Left lung (tissue), 10 donors: ENCODE results near the gene TOPORS. TPM values are rescaled to one million over a fixed set of nuclear protein-coding genes. Genes with fewer than 3 reads are reported as not detected.
"Not testable (repeated sequence)": the region's sequence is repeated elsewhere in the genome, so short reads cannot be mapped to it uniquely, and the experiment has no call there.

Experiments
- ATAC-seq: fragments of 200-7000 bp; cut with Tn5 transposase; one replicate; pipeline ENCODE4 v1.9.1; 2020; ENCODE audit warnings: moderate library complexity
- DNase-seq, 4 donors: peaks; one replicate each; pipeline ENCODE4 v3.0.0-alpha.2; 2013 to 2020
- H3K27ac ChIP-seq, 2 donors: fragments of 200-600 bp; sonication (generic) in 1 of 2; one replicate each; pipeline versions ENCODE4 v1.5.0 to v1.8.0; 2020 to 2021
- H3K27me3 ChIP-seq, 2 donors: fragments of 200-600 bp; sonication (generic) in 1 of 2; one replicate each; pipeline versions ENCODE4 v1.5.0 to v1.8.0; 2020 to 2021
- H3K36me3 ChIP-seq, 2 donors: fragments of 200-600 bp; sonication (generic) in 1 of 2; one replicate each; pipeline versions ENCODE4 v1.5.0 to v1.8.0; 2020 to 2021
- H3K4me1 ChIP-seq, 2 donors: fragments of 200-600 bp; one replicate each; pipeline ENCODE4 v1.8.0; 2021
- H3K4me3 ChIP-seq, 2 donors: fragments of 200-600 bp; sonication (generic) in 1 of 2; one replicate each; pipeline versions ENCODE4 v1.5.0 to v1.8.0; 2020 to 2021; ENCODE audit warnings: mild to moderate bottlenecking in 1 of 2
- H3K9me3 ChIP-seq, 2 donors: fragments of 200-600 bp; sonication (generic) in 1 of 2; one replicate each; pipeline versions ENCODE4 v1.5.0 to v1.8.0; 2020 to 2021
- intact Hi-C, 2 donors: fragments of 100-400 bp; cut with DNase I; formaldehyde crosslinking; loops; one replicate each; pipeline versions ENCODE4 v1.11.2 to v1.14.2; 2022
- polyA plus RNA-seq, 6 donors: library from polyadenylated mRNA; unstranded; fragments of 120-200 nt; gene quantifications; one replicate each; pipeline ENCODE4 v1.2.1, GENCODE V29; 2013; ENCODE audit not compliant: insufficient read length in 6 of 6
- total RNA-seq, 2 donors: library from RNA; stranded (reverse); fragmentation: NEBNext Ultra II Directional; extraction: Animal tissue kit (Norgen Biotek cat#: 25700); gene quantifications; one replicate each; pipeline ENCODE4 v1.2.1, GENCODE V29; 2021
- TF ChIP-seq, protein P1 (sequence below), 2 donors: fragments of 200-600 bp; sonication (generic) in 1 of 2; IDR thresholded peaks; one replicate each; pipeline versions ENCODE4 v1.5.0 to v1.8.0; 2021; ENCODE audit warnings: antibody characterized with exemption in 2 of 2
- donor health status: DM: no; HTN: yes; CAD: no.
- donor health status: DM: no; HTN: no; CAD: no.

TOPORS gene
- total and polyA plus RNA-seq, 8 donors, result 13.2 to 32.5 (median 28.0) TPM

GRCh38 chr9:32554107-32554506 is 1.7 kb upstream of the TOPORS start:
- intact Hi-C loops, result no loop called here
- TF ChIP-seq, protein P1, sequence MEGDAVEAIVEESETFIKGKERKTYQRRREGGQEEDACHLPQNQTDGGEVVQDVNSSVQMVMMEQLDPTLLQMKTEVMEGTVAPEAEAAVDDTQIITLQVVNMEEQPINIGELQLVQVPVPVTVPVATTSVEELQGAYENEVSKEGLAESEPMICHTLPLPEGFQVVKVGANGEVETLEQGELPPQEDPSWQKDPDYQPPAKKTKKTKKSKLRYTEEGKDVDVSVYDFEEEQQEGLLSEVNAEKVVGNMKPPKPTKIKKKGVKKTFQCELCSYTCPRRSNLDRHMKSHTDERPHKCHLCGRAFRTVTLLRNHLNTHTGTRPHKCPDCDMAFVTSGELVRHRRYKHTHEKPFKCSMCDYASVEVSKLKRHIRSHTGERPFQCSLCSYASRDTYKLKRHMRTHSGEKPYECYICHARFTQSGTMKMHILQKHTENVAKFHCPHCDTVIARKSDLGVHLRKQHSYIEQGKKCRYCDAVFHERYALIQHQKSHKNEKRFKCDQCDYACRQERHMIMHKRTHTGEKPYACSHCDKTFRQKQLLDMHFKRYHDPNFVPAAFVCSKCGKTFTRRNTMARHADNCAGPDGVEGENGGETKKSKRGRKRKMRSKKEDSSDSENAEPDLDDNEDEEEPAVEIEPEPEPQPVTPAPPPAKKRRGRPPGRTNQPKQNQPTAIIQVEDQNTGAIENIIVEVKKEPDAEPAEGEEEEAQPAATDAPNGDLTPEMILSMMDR (IDR thresholded peaks at IDR 0.05), result no peak
- no peaks in the 10 kb centered on the region for H3K9me3 ChIP-seq
- H3K27me3 ChIP-seq, result no peaks in the 10 kb centered on the region
- peaks cover 0 to 35% of the 10 kb centered on the region in 2 donors for H3K4me1 ChIP-seq
- DNase-seq, result peak in 1 of 4 donors; percentile 36
- no peak for ATAC-seq
- H3K4me3 ChIP-seq, result no peak overlapping the region
- H3K36me3 ChIP-seq, result peaks cover 0 to under 1% of the 10 kb centered on the region in 2 donors
- H3K27ac ChIP-seq, result no peak overlapping the region

- TF ChIP-seq, protein P1 (IDR thresholded peaks at IDR 0.05), result no peak
- intact Hi-C loops, result no loop called here
- H3K36me3 ChIP-seq, result peaks cover 0 to 4% of the 10 kb centered on the region in 2 donors
- peak; percentile 16 for ATAC-seq
- DNase-seq, result peak in 3 of 4 donors; percentile 43 to 53 (median 46)
- H3K9me3 ChIP-seq, result no peaks in the 10 kb centered on the region
- H3K27me3 ChIP-seq, result no peaks in the 10 kb centered on the region
- H3K4me1 ChIP-seq, result peaks cover 0 to 35% of the 10 kb centered on the region in 2 donors
- H3K4me3 ChIP-seq, result peak overlapping the region; percentile 88 to 94
- peak overlapping the region; percentile 95 to 97 for H3K27ac ChIP-seq
These were observed 922 bp downstream of the TOPORS start for GRCh38 chr9:32551276-32552051.

DNA sequence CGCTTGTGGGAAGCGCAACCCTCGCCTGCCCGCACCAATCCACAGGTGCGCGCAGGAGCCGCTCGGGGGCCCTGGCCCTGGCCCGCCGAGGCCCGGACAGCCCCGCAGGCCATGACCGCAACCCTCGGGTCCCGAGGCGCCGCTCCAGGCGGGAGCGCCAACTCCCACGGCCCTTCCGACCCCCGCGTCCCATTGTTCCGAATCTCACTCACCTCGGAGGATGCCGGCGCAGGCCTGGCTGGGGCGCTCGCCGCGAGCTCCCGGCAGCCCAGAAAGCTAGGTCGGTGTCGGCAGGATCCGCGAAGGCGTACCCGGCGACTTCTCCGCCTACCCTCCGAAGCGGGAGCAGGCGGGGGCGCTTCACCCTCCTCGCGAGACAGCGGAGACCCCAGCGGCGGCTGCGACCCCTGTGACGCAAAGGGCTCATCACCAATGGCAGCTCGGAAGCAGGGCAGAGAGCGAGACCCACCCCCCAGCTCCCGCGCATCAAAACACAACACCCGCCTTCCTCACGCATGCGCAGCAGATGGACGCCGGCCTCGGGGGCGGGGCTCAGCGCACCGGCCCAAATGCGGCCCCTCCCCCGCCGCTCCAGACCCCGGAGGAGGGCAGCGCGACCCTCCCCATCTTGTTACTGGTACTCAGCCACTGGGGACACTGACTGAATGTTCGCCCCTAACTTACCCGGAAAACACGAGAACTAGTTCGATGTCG is 1.7 kb downstream of the TOPORS start:
- Histone ChIP-seq H3K9me3 (no peaks in the 10 kb centered on the region), H3K36me3 (peaks cover 0 to 4% of the 10 kb centered on the region in 2 donors), H3K27ac (peak overlapping the region; percentile 95 to 97), H3K4me3 (peak overlapping the region; percentile 88 to 94), H3K27me3 (no peaks in the 10 kb centered on the region), H3K4me1 (peaks cover 0 to 33% of the 10 kb centered on the region in 2 donors)
- intact Hi-C loops, result no loop called here
- TF ChIP-seq, protein P1 (IDR thresholded peaks at IDR 0.05), result no peak
- peak; percentile 84 for ATAC-seq
- DNase-seq, result peak; percentile 93 to 98 (median 96)

DNA sequence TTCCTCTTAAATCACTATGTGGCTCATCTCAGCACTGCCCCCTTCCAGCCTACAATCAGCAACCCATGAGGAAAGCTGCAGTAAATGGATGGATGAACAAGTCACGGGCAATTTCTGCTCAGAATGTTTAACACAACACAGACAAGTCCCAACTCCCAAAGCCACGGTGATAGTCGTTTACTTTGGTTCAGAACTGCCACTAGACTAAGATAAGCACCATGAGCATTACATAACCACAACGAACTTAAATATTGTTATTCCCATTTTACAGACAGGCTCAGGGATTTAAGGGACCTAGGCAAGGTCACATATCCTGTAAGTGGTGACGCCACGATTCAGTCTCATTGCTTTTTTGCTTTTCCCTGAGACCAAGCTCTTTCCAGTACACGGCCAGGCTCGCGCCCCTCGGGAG is 2.2 kb downstream of the TOPORS start:
- Histone ChIP-seq H3K9me3 (no peaks in the 10 kb centered on the region), H3K27me3 (no peaks in the 10 kb centered on the region), H3K4me1 (peaks cover 0 to 33% of the 10 kb centered on the region in 2 donors), H3K4me3 (peak overlapping the region; percentile 88 to 94), H3K27ac (peak overlapping the region; percentile 95 to 97), H3K36me3 (peaks cover 0 to 4% of the 10 kb centered on the region in 2 donors)
- DNase-seq (peak in 2 of 4 donors; percentile 20 to 26), ATAC-seq (no peak)
- TF ChIP-seq, protein P1 (IDR thresholded peaks at IDR 0.05), result no peak
- intact Hi-C loops, result no loop called here

DNA sequence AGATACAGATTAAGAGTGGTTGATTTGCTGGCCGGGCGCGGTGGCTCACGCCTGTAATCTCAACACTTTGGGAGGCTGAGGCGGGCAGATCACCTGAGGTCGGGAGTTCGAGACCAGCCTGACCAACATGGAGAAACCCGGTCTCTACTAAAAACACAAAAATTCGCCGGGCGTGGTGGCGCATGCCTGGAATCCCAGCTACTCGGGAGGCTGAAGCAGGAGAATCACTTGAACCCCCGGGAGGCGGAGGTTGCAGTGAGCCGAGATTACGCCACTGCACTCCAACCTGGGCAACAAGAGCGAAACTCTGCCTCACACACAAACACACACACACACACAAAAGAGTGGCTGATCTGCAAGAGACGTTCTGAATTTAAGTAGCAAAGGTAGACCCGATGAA is 4.2 kb downstream of the TOPORS start:
- H3K9me3 ChIP-seq, DNase-seq, H3K27ac ChIP-seq, H3K27me3 ChIP-seq, H3K4me3 ChIP-seq, ATAC-seq, intact Hi-C loops: not testable (repeated sequence)
- Histone ChIP-seq H3K36me3 (peaks cover 0 to 13% of the 10 kb centered on the region in 2 donors), H3K4me1 (peaks cover 0 to 29% of the 10 kb centered on the region in 2 donors)
